Fibroblast of skin of scalp (primary cell): Measurements from ENCODE around the gene DRAM1.
A peak's percentile ranks its signal among the peaks of the same experiment; 100 is the strongest.
"Not testable (repeated sequence)": the region's sequence is repeated elsewhere in the genome, so short reads cannot be mapped to it uniquely, and the experiment has no call there.

Experiments
- DNase-seq: peaks from one replicate; pipeline ENCODE4 v3.0.0-alpha.2; 2013

The DRAM1 gene

GRCh38 chr12:101859664-101860607 lies 17.4 kb upstream of the DRAM1 start:
- peak; percentile 70 for DNase-seq

GRCh38 chr12:101861688-101862087 lies 15.7 kb upstream of the DRAM1 start:
- DNase-seq = not testable (repeated sequence)

- DNase-seq = peak; percentile 38
Measured at GRCh38 chr12:101862245-101862644, 15.1 kb upstream of the DRAM1 start.

GRCh38 chr12:101863981-101864380 lies 13.4 kb upstream of the DRAM1 start:
- peak; percentile 14 for DNase-seq

- no peak for DNase-seq
Measured at GRCh38 chr12:101866615-101867373, 10.6 kb upstream of the DRAM1 start.

- DNase-seq = not testable (repeated sequence)
Measured at GRCh38 chr12:101867619-101868018, 9.8 kb upstream of the DRAM1 start.

GRCh38 chr12:101870925-101871324 lies 6.5 kb upstream of the DRAM1 start:
- DNase-seq = no peak

- no peak for DNase-seq
Measured at GRCh38 chr12:101875162-101875561, 2.2 kb upstream of the DRAM1 start.

GRCh38 chr12:101876322-101876860 lies 989 bp upstream of the DRAM1 start:
- no peak for DNase-seq

- peak; percentile 11 for DNase-seq
Measured at GRCh38 chr12:101877806-101878242, 444 bp downstream of the DRAM1 start.

- DNase-seq = no peak
Measured at GRCh38 chr12:101878243-101878821, 952 bp downstream of the DRAM1 start.

- DNase-seq = no peak
Measured at GRCh38 chr12:101880769-101881168, 3.4 kb downstream of the DRAM1 start.

- no peak for DNase-seq
Measured at GRCh38 chr12:101881228-101881627, 3.8 kb downstream of the DRAM1 start.

- DNase-seq = no peak
Measured at GRCh38 chr12:101884174-101884573, 6.8 kb downstream of the DRAM1 start.

GRCh38 chr12:101884781-101885340 lies 7.5 kb downstream of the DRAM1 start:
- not testable (repeated sequence) for DNase-seq

- DNase-seq = no peak
Measured at GRCh38 chr12:101885912-101886561, 8.7 kb downstream of the DRAM1 start.

GRCh38 chr12:101889211-101889752 lies 11.9 kb downstream of the DRAM1 start:
- no peak for DNase-seq

GRCh38 chr12:101891462-101891971 lies 14.1 kb downstream of the DRAM1 start:
- DNase-seq = peak; percentile 73

- no peak for DNase-seq
Measured at GRCh38 chr12:101892794-101893193, 15.4 kb downstream of the DRAM1 start.

- no peak for DNase-seq
Measured at GRCh38 chr12:101901777-101902176, 24.4 kb downstream of the DRAM1 start.

- no peak for DNase-seq
Measured at GRCh38 chr12:101902641-101903040, 25.3 kb downstream of the DRAM1 start.
